IMR-90 (cell line): ENCODE results near the gene VPS52. TPM values are rescaled to one million over a fixed set of nuclear protein-coding genes. Genes with fewer than 3 reads are reported as not detected.
A peak's percentile ranks its signal among the peaks of the same experiment; 100 is the strongest.

ENCODE experiments used
- ATAC-seq: fragments of 200-7000 bp; cut with Tn5 transposase; 2 replicates; pipeline ENCODE4 v1.9.1; 2020; ENCODE audit warnings: low read depth, mild to moderate bottlenecking, moderate library complexity
- BruUV-seq: library from RNA; stranded (reverse); fragments of 400-500 nt; replicated peaks from 2 replicates; lab custom pipeline; 2021; lab: Mats Ljungman, UMichigan
- CTCF ChIA-PET: fragments of 300-600 bp; formaldehyde crosslinking; extraction: SDS; loops from one replicate; lab custom pipeline; 2021; ENCODE audit warnings: antibody characterized with exemption; lab: Yijun Ruan, JAX
- POLR2A ChIA-PET: fragments of 300-600 bp; sonication (Branson Sonifier 250); formaldehyde crosslinking; loops from one replicate; lab custom pipeline; 2022; ENCODE audit warnings: antibody characterized with exemption; ENCODE audit not compliant: unreplicated experiment; lab: Charles Lee
- DNase-seq: peaks from one replicate; pipeline ENCODE4 v3.0.0; 2013
- H2AFZ ChIP-seq: replicated peaks from 2 replicates; pipeline ENCODE3; 2013; ENCODE audit warnings: low read length, mild to moderate bottlenecking; ENCODE audit not compliant: poor library complexity
- H2AK5ac ChIP-seq: 2 replicates; pipeline ENCODE4 v1.6.1; 2013; ENCODE audit warnings: low read depth, low read length, inconsistent platforms
- H2AK9ac ChIP-seq: replicated peaks from 2 replicates; pipeline ENCODE3; 2013; ENCODE audit warnings: mild to moderate bottlenecking, low read depth, low read length, moderate library complexity; ENCODE audit not compliant: poor library complexity
- H2BK120ac ChIP-seq: 2 replicates; pipeline ENCODE4 v1.6.1; 2013; ENCODE audit warnings: low read depth, low read length, inconsistent platforms
- H2BK15ac ChIP-seq: 3 replicates; pipeline ENCODE4 v1.6.1; 2013; ENCODE audit warnings: low read depth, low read length, inconsistent platforms
- H2BK20ac ChIP-seq: 2 replicates; pipeline ENCODE4 v1.6.1; 2013; ENCODE audit warnings: low read depth, mild to moderate bottlenecking, inconsistent platforms, low read length, moderate library complexity
- H2BK5ac ChIP-seq: 2 replicates; pipeline ENCODE4 v1.6.1; 2013; ENCODE audit warnings: mild to moderate bottlenecking, low read depth, low read length, inconsistent platforms; ENCODE audit not compliant: poor library complexity, severe bottlenecking
- H3K14ac ChIP-seq: replicated peaks from 2 replicates; pipeline ENCODE4 v1.6.1; 2013; ENCODE audit warnings: low read depth, low read length, inconsistent platforms
- H3K18ac ChIP-seq: 2 replicates; pipeline ENCODE4 v1.6.1; 2013; ENCODE audit warnings: low read depth, low read length, control low read depth
- H3K23ac ChIP-seq: 2 replicates; pipeline ENCODE4 v1.6.1; 2013; ENCODE audit warnings: low read depth, low read length, inconsistent platforms
- H3K27ac ChIP-seq: 2 replicates; pipeline ENCODE4 v1.5.1; 2013; ENCODE audit warnings: mild to moderate bottlenecking, control low read depth, low read length; ENCODE audit not compliant: insufficient read depth
- H3K27me3 ChIP-seq: 2 replicates; pipeline ENCODE4 v1.6.1; 2013; ENCODE audit warnings: low read length; ENCODE audit not compliant: control insufficient read depth, insufficient read depth
- H3K36me3 ChIP-seq: 2 replicates; pipeline ENCODE4 v1.6.1; 2013; ENCODE audit warnings: low read length, mixed read lengths; ENCODE audit not compliant: control insufficient read depth, insufficient read depth
- H3K4ac ChIP-seq: 2 replicates; pipeline ENCODE4 v1.6.1; 2013; ENCODE audit warnings: low read depth, low read length, inconsistent platforms
- H3K4me1 ChIP-seq: 2 replicates; pipeline ENCODE4 v1.6.1; 2013; ENCODE audit warnings: low read length, mixed read lengths; ENCODE audit not compliant: control insufficient read depth, insufficient read depth
- H3K4me2 ChIP-seq: 2 replicates; pipeline ENCODE4 v1.6.1; 2013; ENCODE audit warnings: low read depth, mild to moderate bottlenecking, control low read depth, low read length, moderate library complexity
- H3K4me3 ChIP-seq: 2 replicates; pipeline ENCODE4 v1.5.1; 2013; ENCODE audit warnings: low read depth, mild to moderate bottlenecking, control low read depth, low read length, moderate library complexity; ENCODE audit not compliant: insufficient read depth
- H3K56ac ChIP-seq: 2 replicates; pipeline ENCODE4 v1.6.1; 2013; ENCODE audit warnings: low read length, inconsistent platforms; ENCODE audit not compliant: insufficient read depth; ENCODE audit errors: extremely low read depth
- H3K79me1 ChIP-seq, 2 experiments: 2 replicates each; pipeline ENCODE4 v1.6.1; 2013; ENCODE audit warnings: low read length in 2 of 2, inconsistent platforms in 1 of 2, low read depth in 1 of 2
- H3K9ac ChIP-seq: 2 replicates; pipeline ENCODE4 v1.6.1; 2013; ENCODE audit warnings: low read depth, low read length, control low read depth
- H3K9me1 ChIP-seq: 2 replicates; pipeline ENCODE4 v1.6.1; 2013; ENCODE audit warnings: low read length, inconsistent platforms; ENCODE audit not compliant: insufficient read depth
- H3K9me3 ChIP-seq: 2 replicates; pipeline ENCODE4 v1.6.1; 2013; ENCODE audit warnings: low read length; ENCODE audit not compliant: control insufficient read depth, insufficient read depth
- H4K20me1 ChIP-seq: 2 replicates; pipeline ENCODE4 v1.6.1; 2013; ENCODE audit warnings: low read length, inconsistent platforms; ENCODE audit not compliant: insufficient read depth
- H4K5ac ChIP-seq: 2 replicates; pipeline ENCODE4 v1.6.1; 2013; ENCODE audit warnings: mild to moderate bottlenecking, low read depth, low read length, control low read depth
- H4K8ac ChIP-seq, 2 experiments: 2 replicates each; pipeline ENCODE4 v1.6.1; 2013; ENCODE audit warnings: low read depth in 2 of 2, low read length in 2 of 2, control low read depth in 1 of 2, inconsistent platforms in 1 of 2
- H4K91ac ChIP-seq: 2 replicates; pipeline ENCODE4 v1.6.1; 2013; ENCODE audit warnings: low read depth, low read length, inconsistent platforms; ENCODE audit not compliant: insufficient read depth
- CEBPB ChIP-seq: IDR thresholded peaks from 2 replicates; pipeline ENCODE4 v1.6.1; 2012; ENCODE audit warnings: low read depth, low read length, improper control_type of control experiment
- ELK1 ChIP-seq: fragments of 150-350 bp; IDR thresholded peaks from 2 replicates; pipeline ENCODE4 v1.6.1; 2016; ENCODE audit warnings: low read depth, mild to moderate bottlenecking, low read length, moderate library complexity, borderline replicate concordance
- FOS ChIP-seq: fragments of 150-350 bp; IDR thresholded peaks from 2 replicates; pipeline ENCODE4 v1.6.1; 2016; ENCODE audit warnings: low read depth, low read length
- MAFK ChIP-seq: IDR thresholded peaks from 2 replicates; pipeline ENCODE4 v1.6.1; 2012; ENCODE audit warnings: low read depth, low read length, improper control_type of control experiment
- RAD21 ChIP-seq: IDR thresholded peaks from 2 replicates; pipeline ENCODE4 v1.6.1; 2012; ENCODE audit warnings: low read length, improper control_type of control experiment
- SMC3 ChIP-seq: fragments of 150-350 bp; IDR thresholded peaks from 2 replicates; pipeline ENCODE4 v1.6.1; 2016; ENCODE audit warnings: low read depth, mild to moderate bottlenecking, antibody characterized with exemption, low read length, moderate library complexity
- WGBS, 2 experiments: methylation state at CpG; one replicate each; pipeline versions ENCODE4 v1.1.5 to v1.1.7; 2013; ENCODE audit warnings: missing lambda C conversion rate in 2 of 2; ENCODE audit not compliant: insufficient read length in 1 of 2; ENCODE audit errors: extremely low coverage in 2 of 2; 5-methylcytosine and 5-hydroxymethylcytosine counted together
- dilution Hi-C: fragments of 300-500 bp; cut with HindIII; formaldehyde crosslinking; loops from one replicate; pipeline ENCODE4 v1.14.3; 2018; ENCODE audit warnings: low sequenced_read_pairs; ENCODE audit not compliant: unreplicated experiment
- in situ Hi-C: fragments of 300-500 bp; cut with MboI; formaldehyde crosslinking; loops from 3 replicates; pipeline ENCODE4 v1.14.3; 2019; ENCODE audit warnings: low sequenced_read_pairs, inconsistent platforms, mixed read lengths
- intact Hi-C: fragments of 100-400 bp; cut with micrococcal nuclease; formaldehyde crosslinking; loops from 2 replicates; pipeline ENCODE4 v1.10.0; 2022
- polyA plus RNA-seq, 3 experiments: library from polyadenylated mRNA; depleted of rRNA; stranded (reverse); fragments of >200 nt; gene quantifications; 2 replicates each; pipeline ENCODE4 v1.2.3, GENCODE V29; 2012; ENCODE audit warnings: low replicate concordance in 1 of 3
- total RNA-seq: library from RNA; depleted of rRNA; stranded (reverse); fragments of >200 nt; gene quantifications from 2 replicates; pipeline ENCODE4 v1.2.3, GENCODE V29; 2012

VPS52 gene
- total and polyA plus RNA-seq, 2 of the 4 experiments (the other 2 are of a cell fraction): 29.8 to 54.6 TPM

- DNase-seq (no peak), ATAC-seq (no peak)
- Histone ChIP-seq H3K18ac (no peak overlapping the region), H2AK5ac (no peak overlapping the region), H2BK5ac (no peak overlapping the region), H4K5ac (no peak overlapping the region), H3K9me1 (peaks cover 3% of the 10 kb centered on the region; the same call in 1 of the 2 replicates), H3K4me2 (no peak overlapping the region), H2BK120ac (no peak overlapping the region), H3K4me1 (peaks cover 4% of the 10 kb centered on the region), H3K36me3 (peaks cover 30% of the 10 kb centered on the region), H3K14ac (no peak overlapping the region), H3K27ac (no peak overlapping the region), H3K56ac (no peak overlapping the region), H3K27me3 (no peaks in the 10 kb centered on the region), H3K79me1 (peaks cover 21 to 50% of the 10 kb centered on the region in 2 experiments), H4K8ac (no peak overlapping the region), H3K9ac (no peak overlapping the region), H4K20me1 (no peaks in the 10 kb centered on the region), H2BK15ac (no peak overlapping the region), H2BK20ac (no peak overlapping the region), H3K9me3 (no peaks in the 10 kb centered on the region), H2AK9ac (peak overlapping the region; percentile 22), H2AFZ (peak overlapping the region; percentile 24), H3K23ac (no peak overlapping the region), H3K4me3 (no peak overlapping the region), H3K4ac (no peak overlapping the region), H4K91ac (no peak overlapping the region)
- TF ChIP-seq ELK1 (no peak), RAD21 (no peak), CEBPB (no peak), SMC3 (no peak), FOS (no peak), MAFK (no peak)
- POLR2A ChIA-PET: no interaction called here
- no CpG with 5 or more reads among the region's 16 CpGs for WGBS, 2 experiments
- no TSS peak for BruUV-seq
- in situ Hi-C loops: no loop called here
- CTCF ChIA-PET: no interaction called here
- dilution Hi-C loops: no loop called here
- intact Hi-C loops: no loop called here
These were observed 21.5 kb upstream of the VPS52 start for GRCh38 chr6:33292996-33293682.
